ENCODE data around the gene GP1BB. TPM values are rescaled to one million over a fixed set of nuclear protein-coding genes. Genes with fewer than 3 reads are reported as not detected.

GP1BB gene
- polyA plus RNA-seq (2011; rRNA removed) (0.06 and 0.25 TPM in 2 replicates), polyA plus RNA-seq (2017; fragmentation: RNase III; extraction: RNeasy Plus Mini Kit Qiagen cat#74134 plus additional on column Dnase treatment) (0.48 to 1.1 TPM (median 0.63 TPM) in 3 replicates), polyA minus RNA-seq (2011; rRNA and poly(A)+ RNA removed) (not detected in 2 replicates)
- polyA plus RNA-seq (2012; cell fraction: cytosol; rRNA removed), result 1.3 and 2.1 TPM in 2 replicates
- polyA plus RNA-seq (2012; cell fraction: nucleus; rRNA removed), result 6.6 and 10.5 TPM in 2 replicates

DNA sequence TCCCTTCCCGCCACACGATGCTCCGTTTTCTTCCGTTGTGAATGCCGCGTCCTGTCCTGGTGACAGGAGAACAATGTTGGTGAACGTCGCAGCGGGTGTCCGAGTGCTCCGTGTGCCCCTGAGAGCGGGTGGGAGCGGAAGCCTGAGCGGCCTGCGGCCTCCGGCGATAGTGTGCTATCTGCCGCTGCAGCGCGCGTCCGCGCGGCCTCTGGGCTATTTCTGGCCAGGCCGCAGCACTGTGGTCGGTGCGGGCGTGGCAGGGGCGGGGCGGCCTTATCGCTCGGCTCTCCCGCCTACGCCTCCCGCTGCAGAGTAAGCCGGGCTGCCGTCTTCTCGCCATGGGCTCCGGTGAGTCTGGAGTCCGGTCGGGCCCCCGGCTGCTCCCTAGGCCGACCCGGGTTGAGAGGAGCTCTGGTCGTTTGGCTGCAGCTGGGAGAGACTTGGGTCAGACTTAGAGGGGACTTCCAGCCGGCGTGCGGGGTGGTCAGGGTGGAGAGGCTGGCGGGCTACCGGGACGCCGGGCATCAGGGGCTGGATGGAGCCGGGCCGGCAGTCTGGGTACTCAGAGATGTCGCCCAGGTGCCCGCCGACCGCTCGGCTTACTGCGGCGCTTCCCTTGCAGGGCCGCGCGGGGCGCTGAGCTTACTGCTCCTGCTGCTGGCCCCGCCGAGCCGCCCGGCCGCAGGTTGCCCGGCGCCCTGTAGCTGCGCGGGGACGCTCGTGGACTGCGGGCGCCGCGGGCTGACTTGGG lies at the start of gene GP1BB:
TSS of gene GP1BB (plus strand) at position 308 of the 751 bp plus-strand sequence. CDS start at position 339, 31 bp downstream.
- DNase-seq (ENCODE audit: low read depth in 1 of 2, low spot score in 1 of 2), result peak in 1 of 2 experiments; percentile 45
- H3K4me3 ChIP-seq, result peak within 1 kb of the TSS; percentile 20; the same call in 1 of the 3 replicates
- 73% methylated on average over 58 of the region's 80 CpGs for WGBS (ENCODE audit: missing lambda C conversion rate)
- peak within 1 kb of the TSS in 1 of 2 experiments; percentile 71; a peak in 2 of 6 replicates for H3K27ac ChIP-seq
- ChIA-PET POLR2A (no interaction called here), CTCF (interaction anchor here (0.6 to 2.1 kb wide), 7 partner anchors 7 to 224 kb away, joined by 3 to 8 read pairs (median 4); no protein-coding TSS in a partner anchor)
- TF ChIP-seq EHMT2 (IDR thresholded peaks at IDR 0.05; ENCODE audit: low read depth) (no peak), MAX (IDR thresholded peaks at IDR 0.05) (no peak), CHD2 (IDR thresholded peaks at IDR 0.05; ENCODE audit: low read length, partially characterized antibody) (no peak), JUN (IDR thresholded peaks at IDR 0.05) (peak in 1 of 2 experiments; percentile 14; a peak in 1 of 5 replicates)
- no peak for FAIRE-seq
- peak; percentile 44 to 70; a peak in 5 of 6 replicates for ATAC-seq
- 0 out of 3 replicates have a peak, but pooled peaks cover 5% of the 10 kb centered on the region for H3K4me1 ChIP-seq
- H3K4me2 ChIP-seq, result peak within 1 kb of the TSS; percentile 59
- no peaks in the 10 kb centered on the region for H3K9me3 ChIP-seq

GRCh38 chr22:19673660-19674059 lies 49.7 kb upstream of the GP1BB start:
- no peak overlapping the region for H3K4me2 ChIP-seq
- ChIA-PET POLR2A (no interaction called here), CTCF (interaction anchor here (0.8 kb wide), 1 partner anchor 193 kb away, joined by 3 read pairs; no protein-coding TSS in a partner anchor)
- H3K4me3 ChIP-seq, result no peak overlapping the region
- FAIRE-seq (no peak), DNase-seq (ENCODE audit: low read depth in 1 of 2, low spot score in 1 of 2) (no peak), ATAC-seq (no peak)
- WGBS (ENCODE audit: missing lambda C conversion rate), result 14% methylated on average over 4 of the region's 4 CpGs
- no peak for TF ChIP-seq FOSL2 (IDR thresholded peaks at IDR 0.05)
- TF ChIP-seq FOSL2 (CRISPR knock-in tag; IDR thresholded peaks at IDR 0.05), result no peak
- no peak for TF ChIP-seq RNF2 (IDR thresholded peaks at IDR 0.05; ENCODE audit: borderline replicate concordance, low read depth)
- TF ChIP-seq JUN (IDR thresholded peaks at IDR 0.05), result no peak
- TF ChIP-seq FOXS1 (CRISPR knock-in tag; IDR thresholded peaks at IDR 0.05), result no peak
- TF ChIP-seq ESRRA (IDR thresholded peaks at IDR 0.05; ENCODE audit: borderline replicate concordance, low read length), result no peak
- TF ChIP-seq BHLHE40 (IDR thresholded peaks at IDR 0.05; ENCODE audit: low read depth, low read length), result no peak
- TF ChIP-seq, protein P1, sequence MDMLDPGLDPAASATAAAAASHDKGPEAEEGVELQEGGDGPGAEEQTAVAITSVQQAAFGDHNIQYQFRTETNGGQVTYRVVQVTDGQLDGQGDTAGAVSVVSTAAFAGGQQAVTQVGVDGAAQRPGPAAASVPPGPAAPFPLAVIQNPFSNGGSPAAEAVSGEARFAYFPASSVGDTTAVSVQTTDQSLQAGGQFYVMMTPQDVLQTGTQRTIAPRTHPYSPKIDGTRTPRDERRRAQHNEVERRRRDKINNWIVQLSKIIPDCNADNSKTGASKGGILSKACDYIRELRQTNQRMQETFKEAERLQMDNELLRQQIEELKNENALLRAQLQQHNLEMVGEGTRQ (IDR thresholded peaks at IDR 0.05), result no peak
- no peak for TF ChIP-seq EP300 (IDR thresholded peaks at IDR 0.05)
- no peak for TF ChIP-seq HOXA7 (CRISPR knock-in tag; IDR thresholded peaks at IDR 0.05)
- TF ChIP-seq PHF8 (IDR thresholded peaks at IDR 0.05; ENCODE audit: borderline replicate concordance, low read depth), result no peak
- no peak for TF ChIP-seq POLR2A (IDR thresholded peaks at IDR 0.05; ENCODE audit: low read length)
- TF ChIP-seq, protein P2, sequence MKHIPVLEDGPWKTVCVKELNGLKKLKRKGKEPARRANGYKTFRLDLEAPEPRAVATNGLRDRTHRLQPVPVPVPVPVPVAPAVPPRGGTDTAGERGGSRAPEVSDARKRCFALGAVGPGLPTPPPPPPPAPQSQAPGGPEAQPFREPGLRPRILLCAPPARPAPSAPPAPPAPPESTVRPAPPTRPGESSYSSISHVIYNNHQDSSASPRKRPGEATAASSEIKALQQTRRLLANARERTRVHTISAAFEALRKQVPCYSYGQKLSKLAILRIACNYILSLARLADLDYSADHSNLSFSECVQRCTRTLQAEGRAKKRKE (CRISPR knock-in tag; IDR thresholded peaks at IDR 0.05; ENCODE audit: low read depth), result no peak
- no peak for TF ChIP-seq NR3C1 (IDR thresholded peaks at IDR 0.05)
- TF ChIP-seq SREBF2 (IDR thresholded peaks at IDR 0.05), result no peak
- TF ChIP-seq EHMT2 (IDR thresholded peaks at IDR 0.05; ENCODE audit: low read depth), result no peak
- TF ChIP-seq EHF (CRISPR knock-in tag; IDR thresholded peaks at IDR 0.05), result no peak
- H3K9me3 ChIP-seq, result no peaks in the 10 kb centered on the region; the same call in 2 of the 3 replicates
- no peak overlapping the region for H3K27ac ChIP-seq
- H3K4me1 ChIP-seq, result no peaks in the 10 kb centered on the region

DNA sequence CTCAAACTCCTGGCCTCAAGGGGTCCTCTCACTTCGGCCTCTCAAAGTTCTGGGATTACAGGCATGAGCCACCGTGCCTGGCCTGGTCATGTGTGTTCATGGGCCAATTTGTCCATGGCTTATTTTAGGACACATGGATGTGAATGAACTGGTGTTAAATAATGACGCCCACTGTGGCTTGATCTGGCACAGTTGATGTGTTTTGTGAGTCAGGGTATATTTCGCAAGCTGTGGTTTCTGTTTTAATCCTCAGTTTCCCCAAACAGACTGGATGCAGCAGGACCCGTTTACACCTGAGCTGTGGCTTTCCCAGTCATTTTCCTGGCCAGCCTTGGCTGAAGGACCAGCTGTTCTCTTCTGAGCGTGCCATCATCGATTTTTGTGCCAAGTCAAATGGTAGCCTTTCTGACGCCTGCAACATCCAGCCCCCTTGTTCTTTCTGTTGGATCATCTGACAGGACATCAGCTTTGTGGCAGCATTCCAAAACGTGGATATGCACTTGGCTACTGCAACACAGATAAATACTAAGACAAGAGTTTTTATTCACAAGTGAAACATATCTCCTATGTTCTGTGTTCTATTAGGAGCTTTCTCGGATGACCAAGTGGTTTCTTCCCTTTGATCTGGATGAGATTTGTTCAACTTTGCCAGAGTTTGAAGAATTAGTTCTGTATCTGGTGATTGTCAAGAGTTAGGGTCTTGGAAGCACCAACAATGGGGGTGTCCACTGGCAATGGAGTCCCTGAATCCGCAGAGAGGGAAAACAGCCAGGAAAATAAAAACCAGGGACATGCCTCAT lies 49.0 kb upstream of the GP1BB start:
- 56% methylated on average over 11 of the region's 11 CpGs for WGBS (ENCODE audit: missing lambda C conversion rate)
- no peak for TF ChIP-seq ZFP36 (IDR thresholded peaks at IDR 0.05; ENCODE audit: borderline replicate concordance, partially characterized antibody)
- no peak for DNase-seq (ENCODE audit: low read depth in 1 of 2, low spot score in 1 of 2)
- Histone ChIP-seq H3K4me1 (no peaks in the 10 kb centered on the region), H3K9me3 (no peaks in the 10 kb centered on the region; the same call in 2 of the 3 replicates), H3K4me3 (no peak overlapping the region), H3K4me2 (no peak overlapping the region), H3K27ac (no peak overlapping the region)
- ChIA-PET CTCF (no interaction called here), POLR2A (no interaction called here)
- no peak for FAIRE-seq
- no peak for ATAC-seq

All from A549 (cell line).